OCI-LY3 (cell line): Measurements from ENCODE around the gene CRYBG1.

Experiments
- H2AFZ ChIP-seq: fragments of 200-600, 300-600 bp; shearing (Covaris generic); 2 replicates; pipeline ENCODE4 v1.6.0; 2014; ENCODE audit warnings: antibody characterized with exemption, low read depth, low read length
- H3K27ac ChIP-seq: fragments of 200-600, 300-600 bp; sonication (generic); 2 replicates; pipeline ENCODE4 v1.5.1; 2014; ENCODE audit warnings: mild to moderate bottlenecking, low read length, moderate library complexity, mixed read lengths
- H3K27me3 ChIP-seq: fragments of 200-600, 300-600 bp; sonication (generic); 2 replicates; pipeline ENCODE4 v1.6.1; 2014; ENCODE audit warnings: low read depth, low read length, mixed read lengths
- H3K36me3 ChIP-seq: fragments of 200-600, 300-600 bp; sonication (generic); replicated peaks from 2 replicates; pipeline ENCODE3; 2014; ENCODE audit warnings: low read depth, low read length, mixed read lengths
- H3K4me1 ChIP-seq: fragments of 300-600, 200-600 bp; sonication (generic); 2 replicates; pipeline ENCODE4 v1.6.1; 2014; ENCODE audit warnings: low read length, mixed read lengths
- H3K4me2 ChIP-seq: fragments of 200-600, 300-600 bp; sonication (generic); 2 replicates; pipeline ENCODE4 v1.6.1; 2014; ENCODE audit warnings: low read length, mixed read lengths
- H3K4me3 ChIP-seq: fragments of 300-600, 200-600 bp; sonication (generic); 2 replicates; pipeline ENCODE4 v1.5.1; 2014; ENCODE audit warnings: antibody characterized with exemption, mild to moderate bottlenecking, low read length, moderate library complexity
- H3K79me2 ChIP-seq: fragments of 300-600, 200-600 bp; shearing (Covaris generic); 2 replicates; pipeline ENCODE4 v1.6.1; 2014; ENCODE audit warnings: mild to moderate bottlenecking, low read length, mixed read lengths
- H3K9ac ChIP-seq: fragments of 300-600, 200-600 bp; shearing (Covaris generic); 2 replicates; pipeline ENCODE4 v1.6.0; 2014; ENCODE audit warnings: mild to moderate bottlenecking, low read length, moderate library complexity
- H3K9me3 ChIP-seq: fragments of 200-600, 300-600 bp; shearing (Covaris generic); 2 replicates; pipeline ENCODE4 v1.6.1; 2014; ENCODE audit warnings: low read length, mixed read lengths; ENCODE audit not compliant: insufficient read depth
- H4K20me1 ChIP-seq: fragments of 200-600, 300-600 bp; sonication (generic); 2 replicates; pipeline ENCODE4 v1.6.1; 2016; ENCODE audit warnings: low read length, mixed read lengths; ENCODE audit not compliant: insufficient read depth
- CTCF ChIP-seq: fragments of 200-600, 300-600 bp; sonication (generic); IDR thresholded peaks from 2 replicates; pipeline ENCODE4 v1.5.1; 2014; ENCODE audit warnings: antibody characterized with exemption, low read length, low read depth
- EZH2phosphoT487 ChIP-seq: fragments of 200-600 bp; shearing (Covaris generic); IDR thresholded peaks from 2 replicates; pipeline ENCODE4 v1.6.1; 2018; ENCODE audit warnings: antibody characterized with exemption, mixed run types, low read depth

CRYBG1 gene

GRCh38 chr6:106486236-106486635 is 125.7 kb downstream of the CRYBG1 start:
- H3K9ac ChIP-seq = no peak overlapping the region
- H3K36me3 ChIP-seq = no peaks in the 10 kb centered on the region
- no peaks in the 10 kb centered on the region for H3K4me1 ChIP-seq
- no peak overlapping the region for H3K4me2 ChIP-seq
- no peak overlapping the region for H3K4me3 ChIP-seq
- no peaks in the 10 kb centered on the region for H3K9me3 ChIP-seq
- no peaks in the 10 kb centered on the region for H3K79me2 ChIP-seq
- H3K27ac ChIP-seq = no peak overlapping the region
- H4K20me1 ChIP-seq = no peaks in the 10 kb centered on the region
- no peak for TF ChIP-seq CTCF
- no peak for TF ChIP-seq EZH2phosphoT487
- no peak overlapping the region for H2AFZ ChIP-seq
- no peaks in the 10 kb centered on the region for H3K27me3 ChIP-seq

- Histone ChIP-seq H3K9me3 (no peaks in the 10 kb centered on the region), H3K79me2 (no peaks in the 10 kb centered on the region), H3K4me2 (no peak overlapping the region), H2AFZ (no peak overlapping the region), H3K27ac (no peak overlapping the region), H3K36me3 (no peaks in the 10 kb centered on the region), H4K20me1 (no peaks in the 10 kb centered on the region), H3K4me3 (no peak overlapping the region), H3K9ac (no peak overlapping the region), H3K4me1 (no peaks in the 10 kb centered on the region), H3K27me3 (no peaks in the 10 kb centered on the region)
- no peak for TF ChIP-seq CTCF
- no peak for TF ChIP-seq EZH2phosphoT487
Measured at GRCh38 chr6:106488494-106489370, 128.2 kb downstream of the CRYBG1 start.

- Histone ChIP-seq H3K27ac (no peak overlapping the region), H3K79me2 (no peaks in the 10 kb centered on the region), H2AFZ (no peak overlapping the region), H3K4me1 (peaks cover 4% of the 10 kb centered on the region), H3K4me3 (no peak overlapping the region), H3K9ac (no peak overlapping the region), H3K36me3 (no peaks in the 10 kb centered on the region), H3K9me3 (no peaks in the 10 kb centered on the region), H3K27me3 (no peaks in the 10 kb centered on the region), H3K4me2 (no peak overlapping the region), H4K20me1 (no peaks in the 10 kb centered on the region)
- TF ChIP-seq CTCF = no peak
Measured at GRCh38 chr6:106490030-106490429, 129.5 kb downstream of the CRYBG1 start.

GRCh38 chr6:106490436-106490835 is 129.9 kb downstream of the CRYBG1 start:
- no peaks in the 10 kb centered on the region for H4K20me1 ChIP-seq
- H3K27me3 ChIP-seq = no peaks in the 10 kb centered on the region
- H3K9ac ChIP-seq = no peak overlapping the region
- no peaks in the 10 kb centered on the region for H3K9me3 ChIP-seq
- no peaks in the 10 kb centered on the region for H3K36me3 ChIP-seq
- no peaks in the 10 kb centered on the region for H3K79me2 ChIP-seq
- no peak for TF ChIP-seq CTCF
- no peak for TF ChIP-seq EZH2phosphoT487
- H3K4me3 ChIP-seq = no peak overlapping the region
- H2AFZ ChIP-seq = no peak overlapping the region
- no peak overlapping the region for H3K4me2 ChIP-seq
- peaks cover 8% of the 10 kb centered on the region for H3K4me1 ChIP-seq
- H3K27ac ChIP-seq = no peak overlapping the region
